B cell (primary cell): ENCODE measurements around the gene NPC1. TPM values are rescaled to one million over a fixed set of nuclear protein-coding genes. Genes with fewer than 3 reads are reported as not detected.

ENCODE experiments used
- ATAC-seq: fragments of 200-7000 bp; cut with Tn5 transposase; one replicate; pipeline ENCODE4 v1.10.0; 2021; ENCODE audit warnings: low read depth, mild to moderate bottlenecking, moderate number of reproducible peaks, moderate library complexity
- CTCF ChIA-PET: fragments of 350-600 bp; sonication (Branson Sonifier 250); formaldehyde crosslinking; loops from one replicate; lab custom pipeline; 2021; ENCODE audit warnings: antibody characterized with exemption, inconsistent platforms; lab: Charles Lee
- POLR2A ChIA-PET: fragments of 350-600 bp; sonication (Branson Sonifier 250); formaldehyde crosslinking; loops from one replicate; lab custom pipeline; 2021; ENCODE audit warnings: antibody characterized with exemption; lab: Charles Lee
- DNase-seq: peaks from one replicate; pipeline ENCODE4 v3.0.0; 2013
- H2AFZ ChIP-seq: 2 replicates; pipeline ENCODE4 v1.6.1; 2012; ENCODE audit warnings: mild to moderate bottlenecking, low read depth, low read length; ENCODE audit not compliant: insufficient read depth, poor library complexity, severe bottlenecking
- H3K27ac ChIP-seq, 2 donors: 1 replicate in 1 of 2; 2 replicates in 1 of 2; pipeline ENCODE4 v1.5.1; 2012 to 2013; ENCODE audit warnings: low read length in 2 of 2, mild to moderate bottlenecking in 2 of 2, moderate library complexity in 1 of 2
- H3K27me3 ChIP-seq, 4 experiments: fragments of 200-600 bp in 1 of 4; sonication (generic) in 1 of 4; replicated peaks in 1 of 4; 1 replicate in 2 of 4; 2 replicates in 2 of 4; pipeline versions ENCODE4 v1.6.1 to v1.7.0; 2013 to 2016; ENCODE audit warnings: low read length in 3 of 4, mild to moderate bottlenecking in 2 of 4, mixed read lengths in 1 of 4, moderate library complexity in 1 of 4; ENCODE audit not compliant: insufficient read depth in 4 of 4, control insufficient read depth in 3 of 4; ENCODE audit errors: control extremely low read depth in 1 of 4
- H3K36me3 ChIP-seq, 2 experiments: replicated peaks in 1 of 2; 1 replicate in 1 of 2; 2 replicates in 1 of 2; pipeline versions ENCODE4 v1.6.1 to v1.7.1; 2013; ENCODE audit warnings: low read length in 1 of 2; ENCODE audit not compliant: insufficient read depth in 2 of 2, control insufficient read depth in 1 of 2; ENCODE audit errors: control extremely low read depth in 1 of 2, extremely low read depth in 1 of 2
- H3K4me1 ChIP-seq, 2 donors: fragments of 200-600 bp in 1 of 2; sonication (generic) in 1 of 2; 1 replicate in 1 of 2; 2 replicates in 1 of 2; pipeline versions ENCODE4 v1.5.1 to v1.6.1; 2013 to 2017; ENCODE audit warnings: low read length in 2 of 2; ENCODE audit not compliant: control insufficient read depth in 2 of 2, insufficient read depth in 2 of 2
- H3K4me2 ChIP-seq: replicated peaks from 2 replicates; pipeline ENCODE3; 2012; ENCODE audit warnings: mild to moderate bottlenecking, low read depth, low read length; ENCODE audit not compliant: poor library complexity, severe bottlenecking
- H3K4me3 ChIP-seq, 5 experiments: fragments of 200-600 bp in 1 of 5; sonication (generic) in 1 of 5; 1 replicate in 3 of 5; 2 replicates in 2 of 5; pipeline versions ENCODE4 v1.5.1 to v1.7.0; 2011 to 2016; ENCODE audit warnings: low read length in 4 of 5, mild to moderate bottlenecking in 4 of 5, low read depth in 2 of 5, control low read depth in 1 of 5, moderate library complexity in 1 of 5; ENCODE audit not compliant: insufficient read depth in 1 of 5; ENCODE audit errors: control extremely low read depth in 1 of 5, extremely low read depth in 1 of 5
- H3K79me2 ChIP-seq: fragments of 200-600 bp; sonication (generic); one replicate; pipeline ENCODE4 v1.6.0; 2016; ENCODE audit warnings: low read length; ENCODE audit not compliant: control insufficient read depth, insufficient read depth
- H3K9ac ChIP-seq: fragments of 200-600 bp; sonication (generic); 2 replicates; pipeline ENCODE4 v1.6.1; 2017; ENCODE audit warnings: mild to moderate bottlenecking, low read length, moderate library complexity
- H3K9me3 ChIP-seq, 3 donors: one replicate each; pipeline versions ENCODE4 v1.6.1 to v1.7.1; 2013; ENCODE audit warnings: low read length in 2 of 3; ENCODE audit not compliant: control insufficient read depth in 2 of 3, insufficient read depth in 1 of 3; ENCODE audit errors: control extremely low read depth in 1 of 3
- H4K20me1 ChIP-seq: 2 replicates; pipeline ENCODE4 v1.6.0; 2012; ENCODE audit warnings: mild to moderate bottlenecking, low read length; ENCODE audit not compliant: insufficient read depth, control insufficient read depth, poor library complexity, severe bottlenecking
- H3K27ac Mint-ChIP-seq: one replicate; pipeline ENCODE4 v1.8.0; 2021; ENCODE audit warnings: mixed read lengths
- H3K27me3 Mint-ChIP-seq: one replicate; pipeline ENCODE4 v1.8.0; 2021; ENCODE audit warnings: mixed read lengths
- H3K4me1 Mint-ChIP-seq: one replicate; pipeline ENCODE4 v1.8.0; 2021; ENCODE audit warnings: mixed read lengths
- H3K4me3 Mint-ChIP-seq: one replicate; pipeline ENCODE4 v1.8.0; 2021; ENCODE audit warnings: mixed read lengths
- H3K9me3 Mint-ChIP-seq: one replicate; pipeline ENCODE4 v1.8.0; 2022; ENCODE audit warnings: mixed read lengths; ENCODE audit not compliant: insufficient read depth
- CTCF ChIP-seq: fragments of 200-600 bp; IDR thresholded peaks from one replicate; pipeline ENCODE4 v1.8.0; 2022; ENCODE audit warnings: antibody characterized with exemption, mild to moderate bottlenecking
- EZH2 ChIP-seq: IDR thresholded peaks from 2 replicates; pipeline ENCODE4 v1.6.1; 2012; ENCODE audit warnings: borderline replicate concordance, low read depth, mild to moderate bottlenecking, moderate library complexity, low read length; ENCODE audit not compliant: insufficient read depth, poor library complexity, severe bottlenecking
- WGBS: methylation state at CpG from one replicate; pipeline ENCODE4 v1.1.5; 2013; ENCODE audit warnings: missing lambda C conversion rate; ENCODE audit not compliant: insufficient coverage; 5-methylcytosine and 5-hydroxymethylcytosine counted together
- intact Hi-C: fragments of 100-400 bp; cut with micrococcal nuclease; formaldehyde crosslinking; loops from one replicate; pipeline ENCODE4 v1.10.0; 2022
- polyA plus RNA-seq: library from polyadenylated mRNA; depleted of rRNA; stranded (reverse); fragments of >200 nt; gene quantifications from 2 replicates; pipeline ENCODE4 v1.2.3, GENCODE V29; 2012
- total RNA-seq, 2 donors: library from RNA; stranded (reverse); fragments of 120-200 nt in 1 of 2; gene quantifications; 1 replicate in 1 of 2; 2 replicates in 1 of 2; pipeline versions ENCODE4 v1.2.3 to v1.2.4, GENCODE V29; 2013 to 2022

Gene NPC1
- total and polyA plus RNA-seq, 2 donors (not counting 1 experiment from before 2014, with no cell fraction given), result 17.5 to 44.4 TPM

- TF ChIP-seq EZH2 (no peak), CTCF (no peak)
- no peak overlapping the region for H3K4me3 Mint-ChIP-seq
- H3K36me3 ChIP-seq, result no peaks in the 10 kb centered on the region
- H3K9me3 ChIP-seq, result no peaks in the 10 kb centered on the region
- H3K27ac Mint-ChIP-seq, result no peak overlapping the region
- ChIA-PET CTCF (interaction anchor here (1.5 kb wide), 1 partner anchor 286 kb away, joined by 3 read pairs; no protein-coding TSS in a partner anchor), POLR2A (no interaction called here)
- DNase-seq (no peak), ATAC-seq (no peak)
- no peak overlapping the region for H3K27ac ChIP-seq
- peaks cover 17% of the 10 kb centered on the region for H3K27me3 Mint-ChIP-seq
- H3K4me2 ChIP-seq, result no peak overlapping the region
- WGBS, result no CpG with 5 or more reads among the region's 1 CpG
- H4K20me1 ChIP-seq, result no peaks in the 10 kb centered on the region
- H3K27me3 ChIP-seq, result no peaks in the 10 kb centered on the region
- H3K9me3 Mint-ChIP-seq, result no peaks in the 10 kb centered on the region
- no peak overlapping the region for H2AFZ ChIP-seq
- no peaks in the 10 kb centered on the region for H3K4me1 ChIP-seq
- intact Hi-C loops, result no loop called here
- no peak overlapping the region for H3K4me3 ChIP-seq
- no peaks in the 10 kb centered on the region for H3K4me1 Mint-ChIP-seq
- no peak overlapping the region for H3K9ac ChIP-seq
- no peaks in the 10 kb centered on the region for H3K79me2 ChIP-seq
These were observed 46.3 kb upstream of the NPC1 start for GRCh38 chr18:23632615-23633014.

- no peaks in the 10 kb centered on the region for H3K79me2 ChIP-seq
- intact Hi-C loops, result no loop called here
- H3K27ac Mint-ChIP-seq, result no peak overlapping the region
- H2AFZ ChIP-seq, result no peak overlapping the region
- no peaks in the 10 kb centered on the region for H3K4me1 Mint-ChIP-seq
- no peak overlapping the region for H3K4me3 ChIP-seq
- DNase-seq (no peak), ATAC-seq (no peak)
- H3K4me2 ChIP-seq, result no peak overlapping the region
- CTCF ChIA-PET, result interaction anchor here (1.5 kb wide), 1 partner anchor 287 kb away, joined by 3 read pairs; no protein-coding TSS in a partner anchor
- no peak overlapping the region for H3K9ac ChIP-seq
- H3K36me3 ChIP-seq, result no peaks in the 10 kb centered on the region
- no peak overlapping the region for H3K27ac ChIP-seq
- H3K27me3 Mint-ChIP-seq, result peaks cover 17% of the 10 kb centered on the region
- H3K9me3 Mint-ChIP-seq, result no peaks in the 10 kb centered on the region
- WGBS, result 77% methylated on average over 8 of the region's 11 CpGs
- H3K4me1 ChIP-seq, result no peaks in the 10 kb centered on the region
- H3K4me3 Mint-ChIP-seq, result no peak overlapping the region
- TF ChIP-seq CTCF (no peak), EZH2 (no peak)
- POLR2A ChIA-PET, result no interaction called here
- no peaks in the 10 kb centered on the region for H3K9me3 ChIP-seq
- H4K20me1 ChIP-seq, result no peaks in the 10 kb centered on the region
- H3K27me3 ChIP-seq, result no peaks in the 10 kb centered on the region
These were observed 45.4 kb upstream of the NPC1 start for GRCh38 chr18:23631746-23632145.
